Measurements from ENCODE around the gene ISG20.

GRCh38 chr15:88678755-88679154, 39.9 kb downstream of the ISG20 start:
- TF ChIP-seq TAF1 (IDR thresholded peaks at IDR 0.05; ENCODE audit: borderline replicate concordance, low read depth, low read length) (no peak), POLR2A (IDR thresholded peaks at IDR 0.05; ENCODE audit: low read depth, low read length) (no peak)

All from GM12892 (cell line).